AG08395 (cell line): ENCODE data around the gene MRPS2.
"Not testable (repeated sequence)": the region's sequence is repeated elsewhere in the genome, so short reads cannot be mapped to it uniquely, and the experiment has no call there.

Source experiments
- DNase-seq: peaks from one replicate; pipeline ENCODE4 v3.0.0; 2012; ENCODE audit warnings: mixed read lengths, low spot score

Gene MRPS2

GRCh38 chr9:135531096-135531495, 30.6 kb downstream of the MRPS2 start:
- no peak for DNase-seq

- no peak for DNase-seq
Measured at GRCh38 chr9:135533113-135533512, 32.6 kb downstream of the MRPS2 start.

GRCh38 chr9:135533674-135534073, 33.2 kb downstream of the MRPS2 start:
- DNase-seq = no peak

- not testable (repeated sequence) for DNase-seq
Measured at GRCh38 chr9:135534192-135534711, 33.8 kb downstream of the MRPS2 start.

GRCh38 chr9:135534826-135535225, 34.3 kb downstream of the MRPS2 start:
- not testable (repeated sequence) for DNase-seq

GRCh38 chr9:135535631-135536030, 35.1 kb downstream of the MRPS2 start:
- not testable (repeated sequence) for DNase-seq

GRCh38 chr9:135536216-135536615, 35.7 kb downstream of the MRPS2 start:
- peak; percentile 51 for DNase-seq

- not testable (repeated sequence) for DNase-seq
Measured at GRCh38 chr9:135543262-135543894, 42.9 kb downstream of the MRPS2 start.

GRCh38 chr9:135544981-135545635, 44.6 kb downstream of the MRPS2 start:
- no peak for DNase-seq

- not testable (repeated sequence) for DNase-seq
Measured at GRCh38 chr9:135545646-135546176, 45.2 kb downstream of the MRPS2 start, which contains the start of gene OBP2A. TSS of gene OBP2A (plus strand) at chr9:135546126. CDS start at chr9:135546181, 55 bp downstream.

GRCh38 chr9:135546792-135547617, 46.5 kb downstream of the MRPS2 start:
- DNase-seq = not testable (repeated sequence)

- no peak for DNase-seq
Measured at GRCh38 chr9:135547756-135548736, 47.6 kb downstream of the MRPS2 start.

- DNase-seq = not testable (repeated sequence)
Measured at GRCh38 chr9:135549478-135550343, 49.2 kb downstream of the MRPS2 start.

- DNase-seq = no peak
Measured at GRCh38 chr9:135550344-135550918, 49.9 kb downstream of the MRPS2 start.

GRCh38 chr9:135551031-135551430, 50.5 kb downstream of the MRPS2 start:
- no peak for DNase-seq

GRCh38 chr9:135551456-135551855, 51.0 kb downstream of the MRPS2 start:
- no peak for DNase-seq

- DNase-seq = no peak
Measured at GRCh38 chr9:135552021-135552697, 51.7 kb downstream of the MRPS2 start.

- no peak for DNase-seq
Measured at GRCh38 chr9:135552698-135553171, 52.3 kb downstream of the MRPS2 start.
